Daoy (cell line): ENCODE measurements around the gene KRT5. TPM values are rescaled to one million over a fixed set of nuclear protein-coding genes. Genes with fewer than 3 reads are reported as not detected.

Experiments used
- DNase-seq: peaks from one replicate; pipeline ENCODE4 v3.0.0-alpha.2; 2015; ENCODE audit warnings: low read depth
- total RNA-seq: library from RNA; depleted of rRNA; stranded (reverse); fragments of >200 nt; shearing (Covaris generic); gene quantifications from 2 replicates; pipeline ENCODE4 v1.2.3, GENCODE V29; 2014

KRT5 gene
- total RNA-seq, 1 experiment from 2014 or later: not detected

DNA sequence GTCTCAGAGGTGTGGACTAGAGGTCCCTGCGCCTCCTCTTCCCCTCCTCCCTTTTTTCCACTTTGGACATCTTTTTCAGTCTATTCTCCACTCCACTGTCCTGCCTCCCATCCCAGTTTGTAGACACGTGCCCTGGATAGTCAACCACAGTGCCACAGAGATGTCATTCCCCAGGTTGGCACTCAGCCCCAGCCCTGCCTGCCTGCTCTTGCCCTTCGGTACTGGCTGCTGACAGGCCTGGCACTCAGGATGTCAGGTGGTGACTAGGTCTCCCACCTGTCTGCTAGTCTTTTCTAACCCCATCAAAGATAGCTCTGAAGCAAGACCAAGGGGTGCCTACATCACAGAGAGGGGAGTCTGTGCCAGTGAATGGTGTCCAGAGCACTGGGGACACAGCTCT is 16.9 kb upstream of the KRT5 start:
- DNase-seq: no peak

- no peak for DNase-seq
These were observed 15.4 kb upstream of the KRT5 start for GRCh38 chr12:52535574-52535973.

GRCh38 chr12:52534482-52534881 is 14.3 kb upstream of the KRT5 start:
- DNase-seq: no peak

GRCh38 chr12:52533686-52534470 is 13.7 kb upstream of the KRT5 start:
- DNase-seq: no peak

GRCh38 chr12:52532636-52533035 is 12.4 kb upstream of the KRT5 start:
- no peak for DNase-seq

GRCh38 chr12:52531566-52532300 is 11.5 kb upstream of the KRT5 start:
- DNase-seq: no peak

DNA sequence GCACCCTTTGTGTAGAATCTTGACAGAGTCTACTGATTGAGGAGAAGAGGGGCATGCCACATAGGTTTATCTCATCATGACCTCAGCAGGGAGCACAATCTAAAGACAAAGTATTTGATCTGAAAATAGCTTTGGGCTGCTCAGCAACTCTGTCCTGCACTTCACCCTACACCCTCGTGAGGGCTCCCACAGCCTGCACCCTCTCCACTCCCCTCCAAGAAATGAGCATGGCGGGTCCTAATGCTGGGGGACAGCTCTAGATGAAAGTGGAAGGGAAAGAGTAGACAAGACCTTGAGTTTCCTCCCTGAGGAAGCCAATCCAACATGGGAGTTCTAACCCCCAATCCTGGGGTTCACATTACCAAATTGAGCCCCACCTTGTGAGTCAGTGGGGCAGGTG is 10.7 kb upstream of the KRT5 start:
- no peak for DNase-seq

GRCh38 chr12:52530366-52530765 is 10.2 kb upstream of the KRT5 start:
- DNase-seq: no peak

- DNase-seq: no peak
These were observed 9.7 kb upstream of the KRT5 start for GRCh38 chr12:52529846-52530245.

DNA sequence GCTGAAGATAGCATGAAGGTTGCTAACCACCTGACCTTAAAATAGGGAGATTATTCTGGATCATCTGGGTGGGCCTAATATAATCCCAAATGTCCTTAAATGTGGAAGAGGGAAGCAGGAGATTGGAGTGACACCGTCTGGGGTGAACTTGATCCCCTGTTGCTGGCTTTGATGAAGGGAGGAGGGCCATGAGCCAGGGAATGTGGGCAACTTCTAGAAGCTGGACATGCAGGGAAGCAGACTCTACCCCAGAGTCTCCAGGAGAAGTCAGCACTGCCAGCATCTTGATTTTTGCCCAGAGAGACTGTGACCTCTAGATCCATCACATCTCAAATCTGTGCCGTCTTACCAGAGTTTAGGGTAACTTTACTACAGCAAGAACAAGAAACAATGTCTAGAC is 9.2 kb upstream of the KRT5 start:
- no peak for DNase-seq

GRCh38 chr12:52528641-52529143 is 8.5 kb upstream of the KRT5 start:
- DNase-seq: no peak

DNA sequence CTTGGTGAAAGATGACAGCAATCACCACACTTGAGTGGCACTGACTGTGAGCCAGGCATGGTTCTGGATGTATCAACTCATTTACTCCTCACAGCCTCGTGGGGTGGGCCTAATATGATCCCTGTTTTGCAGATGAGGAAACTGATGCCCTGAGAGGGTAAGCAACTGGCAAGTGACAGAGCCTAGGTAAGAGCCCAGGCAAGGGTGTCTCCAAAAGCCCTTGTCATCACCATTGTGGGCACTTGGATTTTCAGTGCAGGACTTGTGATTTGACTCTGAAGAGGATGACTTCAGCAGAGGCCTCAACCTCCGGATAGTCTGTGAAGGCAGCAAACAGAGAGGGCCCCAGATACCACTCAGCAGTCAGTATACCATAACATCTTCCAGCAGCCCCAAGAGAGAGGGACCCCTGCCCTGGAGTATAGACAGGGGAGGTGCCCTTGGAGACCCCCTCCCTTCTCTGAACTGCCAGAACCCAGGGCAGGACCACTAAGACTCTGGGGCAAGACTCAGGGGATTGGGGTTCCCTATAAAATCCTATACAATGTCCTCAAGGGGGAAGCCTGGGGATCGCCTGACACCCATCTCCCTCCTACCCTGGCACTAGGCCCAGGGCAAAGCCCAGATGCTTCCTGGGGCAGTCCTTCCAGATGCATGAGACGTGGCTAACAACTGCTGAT is 7.1 kb upstream of the KRT5 start:
- DNase-seq: no peak

- DNase-seq: no peak
These were observed 6.3 kb upstream of the KRT5 start for GRCh38 chr12:52526511-52526951.

DNA sequence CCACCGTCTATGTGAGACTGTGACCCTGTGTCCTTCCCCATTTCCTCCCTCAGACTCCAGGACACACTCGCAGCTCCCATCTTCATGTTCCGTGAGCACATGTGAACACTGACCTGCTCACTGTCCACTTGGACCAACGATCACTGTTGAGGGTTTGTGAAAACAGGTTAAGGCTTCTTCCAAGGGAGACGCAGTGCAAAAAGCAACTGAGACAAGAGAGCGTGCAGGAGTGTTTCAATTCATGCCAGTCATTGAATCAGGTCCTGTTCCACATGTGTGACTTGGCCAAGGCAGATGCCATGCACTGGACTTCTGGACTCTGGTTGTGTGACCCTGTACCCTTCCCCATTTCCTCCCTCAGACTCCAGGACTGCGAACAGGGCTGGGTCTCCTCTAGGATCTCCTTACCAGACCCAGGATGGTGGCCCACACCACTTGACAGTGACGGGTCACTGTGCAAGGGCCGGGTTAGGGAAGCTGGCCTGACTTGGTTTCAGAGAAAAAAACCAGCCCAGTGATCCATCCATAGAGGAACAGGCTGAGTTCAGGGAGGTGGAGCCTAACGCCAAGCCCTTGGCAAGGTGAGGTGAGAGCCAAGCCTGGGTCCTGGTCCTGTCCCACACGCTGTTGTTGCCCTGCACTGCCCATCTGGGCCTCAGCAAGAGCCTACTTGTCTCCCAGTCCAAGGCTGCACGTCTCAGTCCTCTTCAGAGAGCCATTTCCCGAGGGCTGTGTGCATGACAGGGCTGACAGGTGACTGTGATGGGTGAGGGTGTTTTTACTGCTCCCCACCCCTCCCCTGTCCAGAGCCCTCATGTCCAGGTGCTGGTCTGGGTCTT is 5.7 kb upstream of the KRT5 start:
- DNase-seq: no peak

- DNase-seq: no peak
These were observed 4.9 kb upstream of the KRT5 start for GRCh38 chr12:52524898-52525591.

DNA sequence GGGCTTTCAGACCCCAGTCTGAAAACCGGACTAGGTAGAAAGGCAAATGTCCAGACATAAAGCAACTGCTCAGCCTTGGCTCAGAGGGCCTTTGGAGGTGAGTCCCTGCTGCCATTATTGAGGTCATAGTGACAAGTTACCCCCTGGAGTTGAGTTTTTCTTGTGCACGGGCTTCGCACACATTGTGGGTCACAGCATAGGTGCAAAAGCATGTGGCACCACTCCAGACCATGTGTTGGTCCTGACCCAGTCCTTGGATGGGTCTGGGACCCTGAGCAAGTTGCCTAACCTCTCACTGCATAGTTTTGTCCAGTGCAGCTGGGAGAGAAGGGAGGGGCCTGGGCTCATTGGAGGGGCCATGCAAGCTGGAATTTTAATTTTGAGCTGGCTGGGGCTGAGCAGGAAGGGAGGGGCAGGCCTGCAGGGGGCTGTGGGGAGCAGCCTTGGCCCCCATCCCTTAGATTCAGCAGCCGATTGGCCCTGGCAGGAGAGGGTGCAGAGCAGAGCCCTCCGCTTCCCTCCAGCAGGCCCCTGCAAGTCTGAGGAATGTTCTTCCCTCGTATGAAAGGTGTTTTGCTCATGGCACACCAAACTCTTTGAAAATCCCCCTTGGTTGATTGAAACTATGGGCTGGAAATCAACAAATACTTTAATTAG is 4.2 kb upstream of the KRT5 start:
- no peak for DNase-seq

GRCh38 chr12:52523824-52524223 is 3.6 kb upstream of the KRT5 start:
- no peak for DNase-seq

DNA sequence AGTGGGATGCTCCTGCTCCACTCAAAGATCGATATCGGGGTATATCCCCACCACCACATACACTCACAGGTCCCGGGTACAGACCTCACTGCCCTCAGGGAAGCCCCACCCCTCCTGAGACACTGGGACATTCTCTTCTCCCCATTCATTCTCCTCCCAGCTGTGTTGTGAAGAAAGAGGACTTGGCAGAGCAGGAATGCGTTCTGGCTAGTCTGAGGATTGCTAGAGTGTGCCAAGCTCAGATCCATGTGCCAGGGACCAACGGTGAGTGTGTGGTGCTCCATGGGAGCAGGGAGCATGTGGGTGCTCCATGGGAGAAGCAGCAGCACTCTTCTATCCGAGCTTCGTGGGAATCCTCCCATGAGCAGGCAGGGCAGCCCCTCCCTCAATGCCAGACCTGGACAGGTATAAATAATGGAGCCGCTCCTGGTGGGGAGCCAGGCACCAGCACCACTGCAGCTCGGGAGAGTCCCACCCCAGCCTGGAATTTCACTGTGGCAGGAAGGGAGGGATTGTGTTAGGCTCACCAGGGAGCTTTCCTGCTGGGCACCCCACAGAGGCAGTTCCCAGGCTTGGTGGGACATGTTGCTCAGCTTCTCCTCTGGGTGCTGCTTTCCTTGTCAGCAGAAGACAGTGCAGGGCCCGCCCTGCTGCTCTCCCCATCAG is 2.3 kb upstream of the KRT5 start:
- peak; percentile 38 for DNase-seq

DNA sequence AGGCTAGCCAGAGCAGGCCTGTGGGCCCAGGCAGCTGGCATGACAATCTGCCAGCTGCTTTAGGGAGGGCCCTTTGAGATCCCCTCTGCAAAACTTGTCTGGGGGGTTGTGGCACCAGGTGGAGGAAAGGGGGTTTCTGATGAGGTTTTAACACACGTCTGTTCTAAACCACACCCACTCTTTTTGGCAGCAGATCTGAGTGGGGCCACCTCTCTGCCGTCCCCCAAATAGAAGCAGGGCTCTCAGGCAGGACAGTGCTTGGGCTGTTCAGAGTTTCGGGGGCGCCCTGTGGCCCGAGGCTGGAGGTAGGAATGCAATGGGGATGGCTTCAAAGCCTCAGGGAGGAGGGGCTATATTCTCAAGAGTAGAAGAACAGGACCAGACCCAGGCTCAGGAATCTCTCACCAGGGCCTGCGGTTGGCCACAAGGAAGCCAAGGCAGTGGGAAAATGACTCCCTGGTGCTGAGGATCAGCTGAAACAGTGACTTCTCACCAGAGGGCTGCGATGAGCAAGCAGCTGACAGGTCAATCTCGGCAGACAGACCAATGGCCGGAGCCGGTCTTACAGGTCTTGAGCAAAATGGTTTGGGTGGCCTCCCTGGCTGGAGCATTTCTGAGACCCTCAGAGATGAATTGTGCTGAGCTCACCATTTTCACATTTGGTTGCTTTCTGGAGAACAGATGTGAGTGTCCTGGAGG is 1.5 kb upstream of the KRT5 start:
- peak; percentile 86 for DNase-seq
